Superior temporal gyrus (tissue), 1 donor: ENCODE measurements around the gene GPR152.

ENCODE experiments used
- DNase-seq: peaks from one replicate; pipeline ENCODE4 v3.0.0-alpha.2; 2016; ENCODE audit errors: extremely low spot score

GPR152 gene

DNA sequence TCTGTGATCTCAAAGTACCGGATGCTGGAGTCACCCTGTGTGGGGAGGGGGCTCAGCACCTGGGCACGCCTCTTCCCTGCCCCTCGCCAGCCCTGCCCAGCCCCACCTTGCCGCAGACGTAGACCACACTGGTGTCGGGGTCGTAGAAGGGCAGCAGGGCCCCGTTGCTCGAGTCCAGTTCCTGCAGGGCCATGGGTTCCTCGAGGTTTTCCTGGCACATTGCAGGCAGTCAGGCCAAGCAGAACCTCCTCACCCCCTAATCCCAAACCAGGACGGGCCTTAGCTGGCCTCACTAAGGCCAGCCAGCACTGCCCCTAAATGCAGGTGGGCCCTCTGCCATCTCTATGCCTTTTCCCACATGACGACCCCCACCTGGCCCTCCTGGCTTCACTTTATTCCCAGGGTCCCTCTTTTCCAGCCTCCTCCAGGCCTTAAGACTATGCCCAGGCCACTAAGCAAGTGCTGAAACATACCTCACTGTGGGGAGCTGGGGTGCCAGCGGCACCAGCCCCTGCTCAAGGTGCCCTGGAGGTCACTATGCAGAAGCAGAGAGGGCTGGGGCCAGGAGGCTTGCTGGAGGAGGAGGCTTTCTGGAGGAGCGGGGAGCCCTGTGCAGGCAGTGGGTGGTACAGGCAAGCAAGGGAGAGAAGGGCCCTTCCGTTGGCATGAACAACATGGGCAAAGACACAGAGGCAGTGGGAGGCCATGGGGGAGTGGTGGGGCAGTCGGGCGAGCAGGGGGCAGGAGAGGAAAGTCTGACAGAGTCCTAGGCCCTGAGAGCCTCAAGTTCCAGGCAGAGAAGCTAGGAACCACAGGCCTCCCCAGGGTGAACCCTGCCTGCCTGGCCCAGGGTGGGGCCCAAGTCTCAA, 12.1 kb downstream of the GPR152 start:
- DNase-seq, result no peak

DNA sequence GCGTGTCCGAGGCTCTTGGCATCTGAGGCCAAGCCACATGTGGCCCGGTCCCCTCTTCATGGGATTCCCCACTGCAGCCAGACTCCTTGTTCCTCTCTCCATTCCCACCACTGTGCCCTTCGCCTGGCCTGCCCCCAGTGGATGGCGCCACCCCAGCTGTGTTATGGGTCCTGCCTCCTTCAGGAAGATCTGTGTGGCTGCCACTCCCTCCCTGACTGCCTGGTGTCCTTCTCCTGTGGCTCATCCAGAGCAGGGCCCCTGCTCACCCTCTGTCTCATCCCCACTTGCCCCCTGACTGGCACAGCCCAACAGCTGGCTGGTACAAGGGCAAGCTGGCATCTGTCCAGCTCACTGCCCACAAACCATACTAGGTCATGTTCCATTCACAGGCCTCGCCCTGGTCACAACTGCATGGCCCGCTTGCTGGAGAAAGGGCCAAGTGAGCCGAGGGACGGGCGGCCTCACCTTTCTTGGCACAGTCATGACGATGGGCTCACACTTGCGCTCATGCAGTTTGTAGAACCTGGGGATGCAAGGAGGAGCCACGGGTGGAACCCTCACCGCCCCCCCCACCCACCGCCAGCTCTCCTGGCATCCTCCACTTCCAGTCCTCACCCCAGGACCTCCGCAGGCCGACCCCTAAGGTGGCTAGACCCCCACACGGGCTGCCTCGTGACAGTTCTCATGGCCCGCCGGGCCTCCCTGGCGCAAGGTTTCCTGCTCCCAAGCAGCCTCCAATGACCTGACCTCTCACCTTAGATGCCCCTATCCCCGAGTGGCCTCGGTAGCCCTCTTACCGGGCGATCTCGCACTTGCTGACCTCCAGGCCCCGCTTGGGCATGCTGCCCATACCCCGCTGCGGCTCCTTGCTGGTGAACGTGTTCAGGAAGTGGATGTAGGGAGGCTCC, 13.0 kb downstream of the GPR152 start:
- DNase-seq, result no peak

DNA sequence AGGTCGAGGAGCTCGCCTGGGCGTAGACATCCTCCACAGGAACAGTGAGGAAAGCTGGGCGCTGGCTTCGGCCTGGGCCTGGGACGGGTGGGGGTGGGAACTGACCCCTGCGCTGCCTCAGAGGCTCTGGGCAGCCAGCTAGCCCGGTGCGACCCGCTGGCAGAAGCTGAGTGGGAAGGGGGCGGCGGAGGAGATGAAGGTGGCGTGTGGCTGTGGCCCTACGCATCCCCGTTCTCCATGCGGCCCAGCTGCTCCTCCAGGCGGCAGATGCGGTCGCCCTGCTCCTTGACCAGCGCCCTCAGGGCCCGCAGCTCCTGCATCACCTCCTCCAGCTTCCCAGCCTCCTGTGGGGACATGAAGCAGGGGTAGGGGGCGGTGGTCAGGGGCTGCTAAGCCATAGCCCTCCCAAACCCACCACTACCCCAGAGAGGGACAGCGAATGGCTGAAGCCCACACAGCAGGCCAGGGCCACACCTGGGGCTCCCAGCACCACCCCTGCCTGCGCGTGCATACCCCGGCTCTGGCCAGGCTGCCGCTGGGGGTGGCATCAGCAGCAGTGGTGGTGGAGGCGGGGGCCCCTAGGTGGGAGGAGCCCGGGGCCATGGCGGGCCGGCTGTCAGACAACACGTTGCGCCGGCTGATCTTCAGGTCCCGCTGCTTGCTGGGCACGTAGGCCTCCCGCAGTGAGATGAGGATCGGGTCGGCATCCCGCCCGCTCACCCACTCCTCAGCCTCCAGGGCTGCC, 14.2 kb downstream of the GPR152 start:
- no peak for DNase-seq

DNA sequence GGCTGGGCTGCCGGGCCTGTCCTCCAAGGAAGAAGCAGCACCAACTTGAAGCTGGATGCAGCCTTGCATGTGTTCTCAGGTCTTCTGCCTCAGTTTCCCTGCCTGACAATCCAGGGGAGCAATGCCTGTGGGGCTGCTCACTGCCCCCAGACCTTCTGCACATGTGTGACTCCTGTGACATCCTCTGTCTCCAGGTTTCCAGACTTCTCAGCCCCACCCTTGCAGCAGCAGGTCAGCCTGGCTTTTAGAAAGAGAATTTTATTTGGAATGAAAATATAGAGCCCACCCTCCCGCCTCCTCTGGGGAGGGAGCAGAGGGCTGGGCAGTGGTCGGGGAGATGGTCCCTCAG, 14.7 kb downstream of the GPR152 start:
- DNase-seq, result no peak

DNA sequence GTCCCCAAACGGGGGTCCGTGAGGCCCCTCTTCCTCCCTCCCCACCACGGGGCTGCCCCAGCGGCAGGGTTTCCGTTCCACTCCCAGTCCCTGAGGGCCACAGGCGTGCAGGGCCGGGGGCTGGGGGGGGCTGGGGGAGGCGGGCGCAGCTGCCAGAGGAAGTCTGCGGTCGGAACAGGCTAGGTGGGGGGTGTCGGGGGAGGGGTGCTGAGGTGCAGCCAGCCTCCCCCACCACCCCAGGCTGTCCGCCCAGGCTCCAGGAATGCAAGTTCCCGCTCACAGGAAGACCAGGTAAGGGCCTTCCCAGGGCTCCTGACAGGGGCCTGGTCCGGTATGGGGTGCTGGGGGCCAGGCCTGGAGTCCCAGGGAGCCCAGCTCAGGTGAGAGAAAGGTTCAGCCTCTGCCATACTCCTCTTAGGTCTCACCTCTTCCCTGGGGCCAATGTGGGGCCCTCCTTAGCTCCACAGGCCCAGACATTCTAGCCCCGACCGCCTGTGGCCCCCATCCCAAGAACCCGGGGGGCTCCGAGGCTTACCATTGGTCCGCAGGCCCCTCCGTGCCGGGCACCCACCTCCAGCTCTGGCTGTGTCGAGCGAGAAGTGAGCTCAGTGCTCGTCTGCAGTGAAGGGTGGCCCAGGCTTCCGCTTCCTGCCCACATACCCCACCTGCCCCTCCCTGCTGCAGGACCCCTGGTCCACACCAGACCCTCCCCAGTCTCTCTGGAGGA, 15.3 kb downstream of the GPR152 start, which contains the start of gene PTPRCAP:
TSS of gene PTPRCAP (minus strand) at position 601 of the 727 bp plus-strand sequence. CDS start at position 538, 63 bp downstream.
- DNase-seq, result no peak

DNA sequence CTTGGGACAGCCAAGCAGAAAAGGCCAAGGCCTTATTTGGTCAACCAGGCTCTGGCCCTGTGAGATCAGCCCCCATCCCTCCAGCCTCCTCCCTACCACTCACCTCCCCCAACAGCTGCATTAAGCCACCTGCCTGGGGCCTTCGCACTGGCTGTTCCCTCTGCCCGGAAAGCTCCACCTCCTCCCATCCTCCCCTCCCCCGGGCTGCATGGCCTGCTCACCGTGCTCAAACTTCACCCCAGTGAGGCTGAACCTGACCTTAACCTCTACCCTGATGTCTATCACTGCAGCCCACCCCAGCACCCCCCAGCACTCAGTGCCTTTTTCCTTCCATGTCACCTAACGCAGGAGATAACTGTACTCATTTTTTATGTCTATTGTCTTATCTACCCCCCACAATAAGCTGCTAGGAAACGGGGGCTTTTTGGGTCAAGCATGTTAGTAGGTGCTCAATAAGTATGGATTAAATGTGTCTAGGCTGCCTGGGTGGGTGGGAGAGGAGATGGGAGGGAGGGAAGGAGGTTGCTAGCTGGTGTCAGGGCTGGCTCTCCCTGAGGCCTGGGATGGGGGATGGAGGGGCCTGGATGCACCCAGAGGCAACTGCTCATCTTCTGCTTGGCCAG, 16.0 kb downstream of the GPR152 start:
- no peak for DNase-seq

DNA sequence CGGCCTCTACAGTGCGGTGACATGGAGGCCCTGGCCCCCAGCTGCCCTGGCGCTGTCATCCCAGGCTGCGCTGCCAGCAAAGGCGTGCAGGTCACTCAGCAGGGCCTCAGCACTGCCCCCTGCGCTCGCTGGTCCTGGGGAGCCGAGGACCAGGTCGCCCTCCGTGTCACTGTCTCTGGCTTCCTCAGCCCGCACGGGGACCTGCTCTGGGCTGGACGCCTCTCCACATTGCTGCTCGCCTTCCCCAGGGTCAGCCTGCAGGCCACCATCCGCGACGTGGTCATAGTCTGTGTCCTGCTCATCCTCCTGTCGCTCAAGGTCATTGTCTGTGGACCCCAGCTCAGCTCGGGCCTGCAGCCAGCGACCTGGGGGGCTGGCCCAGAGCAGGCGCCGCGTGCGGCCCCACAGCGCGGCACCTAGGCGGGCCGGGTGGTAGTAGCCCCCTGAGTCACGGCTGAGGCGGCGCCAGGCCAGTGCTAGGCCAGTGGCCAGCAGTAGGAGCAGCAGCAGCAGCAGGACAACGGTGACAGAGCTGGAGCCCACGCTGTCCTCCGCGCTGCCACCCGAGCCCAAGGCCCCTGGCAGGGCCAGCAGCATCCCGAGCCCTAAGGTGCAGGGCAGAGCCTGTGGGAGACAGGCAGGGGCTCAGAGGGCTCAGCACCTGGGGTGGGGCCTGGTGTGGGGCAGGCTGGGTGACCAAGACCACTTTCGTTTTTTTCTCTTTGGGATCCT, 16.6 kb downstream of the GPR152 start:
- no peak for DNase-seq

DNA sequence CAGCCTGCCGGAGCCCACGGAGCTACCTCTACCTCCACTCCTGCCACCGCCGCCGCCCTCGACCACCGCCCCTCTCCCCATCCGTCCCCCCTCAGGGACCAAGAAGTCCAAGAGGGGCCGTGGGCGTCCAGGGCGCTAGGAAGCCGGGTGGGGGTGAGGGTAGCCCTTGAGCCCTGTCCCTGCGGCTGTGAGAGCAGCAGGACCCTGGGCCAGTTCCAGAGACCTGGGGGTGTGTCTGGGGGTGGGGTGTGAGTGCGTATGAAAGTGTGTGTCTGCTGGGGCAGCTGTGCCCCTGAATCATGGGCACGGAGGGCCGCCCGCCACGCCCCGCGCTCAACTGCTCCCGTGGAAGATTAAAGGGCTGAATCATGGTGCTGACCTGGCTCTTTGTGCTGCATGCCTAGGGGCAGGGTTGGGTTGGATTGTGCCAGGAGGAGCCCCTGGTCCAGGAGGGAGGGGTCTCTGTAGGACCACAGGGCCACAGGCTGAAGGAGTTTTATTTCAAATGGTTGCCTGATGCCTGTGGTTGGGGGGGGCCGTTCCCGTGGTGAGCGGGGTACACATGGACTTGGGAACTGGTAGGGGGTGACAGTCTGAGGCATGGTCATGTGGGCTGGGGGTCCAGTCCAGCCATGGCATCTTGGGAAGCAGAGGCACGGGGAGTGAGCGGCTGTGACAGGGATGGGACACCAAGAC, 17.4 kb downstream of the GPR152 start:
- DNase-seq, result no peak

DNA sequence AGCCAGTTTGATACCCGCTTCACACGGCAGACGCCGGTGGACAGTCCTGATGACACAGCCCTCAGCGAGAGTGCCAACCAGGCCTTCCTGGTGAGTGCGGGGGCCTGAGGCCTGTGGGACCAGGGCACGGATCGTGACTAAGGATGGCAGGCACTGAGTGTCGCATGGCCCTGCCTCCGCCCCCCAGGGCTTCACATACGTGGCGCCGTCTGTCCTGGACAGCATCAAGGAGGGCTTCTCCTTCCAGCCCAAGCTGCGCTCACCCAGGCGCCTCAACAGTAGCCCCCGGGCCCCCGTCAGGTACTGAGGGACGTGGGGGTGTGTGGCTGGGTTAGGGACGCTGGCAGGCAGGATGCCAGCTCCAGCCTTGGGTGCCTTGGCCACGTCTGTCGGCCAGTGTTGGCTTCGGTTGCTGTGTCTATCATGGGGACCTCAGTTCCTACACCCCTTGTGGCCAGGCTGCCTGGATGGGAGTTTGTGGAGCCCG, 18.1 kb downstream of the GPR152 start:
- DNase-seq, result no peak

DNA sequence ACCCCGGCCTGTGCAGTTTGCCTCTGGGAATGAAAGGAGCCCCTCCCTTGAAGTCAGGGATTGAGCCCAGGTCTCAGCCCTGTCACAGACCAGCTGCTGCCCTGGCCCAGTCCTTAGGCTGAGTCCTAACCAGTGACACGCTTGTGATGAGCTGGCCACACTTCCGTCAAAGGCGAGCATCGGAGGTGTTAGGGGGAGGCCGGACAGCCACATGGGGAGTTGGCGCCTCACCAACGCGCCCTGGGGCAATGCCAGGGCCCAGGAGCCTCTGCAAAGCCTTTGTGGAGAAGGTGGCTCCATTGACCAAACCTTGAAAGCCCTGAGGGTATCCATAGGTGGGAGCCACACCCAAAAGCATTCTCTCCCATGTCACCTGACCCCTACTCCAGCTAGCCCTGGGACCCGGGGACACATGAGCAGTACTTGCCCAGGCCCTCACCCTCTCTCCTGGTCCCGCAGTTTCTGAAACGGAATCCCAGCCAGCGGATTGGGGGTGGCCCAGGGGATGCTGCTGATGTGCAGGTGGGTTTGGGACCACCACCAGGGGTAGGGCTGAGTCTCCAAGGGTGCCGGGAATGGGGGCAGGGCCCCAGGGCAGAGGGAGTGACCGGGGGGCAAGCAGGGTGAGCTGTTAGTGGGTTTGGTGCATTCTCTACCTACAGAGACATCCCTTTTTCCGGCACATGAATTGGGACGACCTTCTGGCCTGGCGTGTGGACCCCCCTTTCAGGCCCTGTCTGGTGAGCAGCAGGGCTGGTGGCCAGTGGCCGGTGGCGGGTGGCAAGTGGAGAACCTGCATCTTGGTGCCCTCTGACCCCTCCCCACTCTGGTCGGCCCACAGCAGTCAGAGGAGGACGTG, 18.8 kb downstream of the GPR152 start:
- DNase-seq, result no peak

DNA sequence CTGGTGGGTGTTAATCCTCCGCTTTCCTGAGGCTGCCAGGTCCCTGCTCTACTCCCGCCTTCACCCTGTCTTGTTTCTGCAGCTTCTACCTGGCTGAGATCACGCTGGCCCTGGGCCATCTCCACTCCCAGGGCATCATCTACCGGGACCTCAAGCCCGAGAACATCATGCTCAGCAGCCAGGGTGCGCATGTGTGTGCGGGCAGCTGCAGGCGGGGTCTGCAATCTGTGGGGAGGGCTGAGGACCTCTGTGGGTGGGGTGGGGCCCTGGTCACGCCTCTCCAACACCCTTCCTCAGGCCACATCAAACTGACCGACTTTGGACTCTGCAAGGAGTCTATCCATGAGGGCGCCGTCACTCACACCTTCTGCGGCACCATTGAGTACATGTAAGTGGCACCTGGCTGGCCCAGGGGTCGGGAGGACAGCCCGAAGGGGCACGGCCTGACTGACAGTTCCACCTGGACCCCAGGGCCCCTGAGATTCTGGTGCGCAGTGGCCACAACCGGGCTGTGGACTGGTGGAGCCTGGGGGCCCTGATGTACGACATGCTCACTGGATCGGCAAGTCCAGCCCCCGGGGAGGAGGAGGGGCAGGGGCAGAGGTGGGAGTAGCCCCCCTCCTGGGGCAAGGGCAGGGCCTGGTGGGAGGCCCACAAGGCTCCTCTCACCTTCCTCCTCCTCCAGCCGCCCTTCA, 19.7 kb downstream of the GPR152 start:
- DNase-seq, result no peak

DNA sequence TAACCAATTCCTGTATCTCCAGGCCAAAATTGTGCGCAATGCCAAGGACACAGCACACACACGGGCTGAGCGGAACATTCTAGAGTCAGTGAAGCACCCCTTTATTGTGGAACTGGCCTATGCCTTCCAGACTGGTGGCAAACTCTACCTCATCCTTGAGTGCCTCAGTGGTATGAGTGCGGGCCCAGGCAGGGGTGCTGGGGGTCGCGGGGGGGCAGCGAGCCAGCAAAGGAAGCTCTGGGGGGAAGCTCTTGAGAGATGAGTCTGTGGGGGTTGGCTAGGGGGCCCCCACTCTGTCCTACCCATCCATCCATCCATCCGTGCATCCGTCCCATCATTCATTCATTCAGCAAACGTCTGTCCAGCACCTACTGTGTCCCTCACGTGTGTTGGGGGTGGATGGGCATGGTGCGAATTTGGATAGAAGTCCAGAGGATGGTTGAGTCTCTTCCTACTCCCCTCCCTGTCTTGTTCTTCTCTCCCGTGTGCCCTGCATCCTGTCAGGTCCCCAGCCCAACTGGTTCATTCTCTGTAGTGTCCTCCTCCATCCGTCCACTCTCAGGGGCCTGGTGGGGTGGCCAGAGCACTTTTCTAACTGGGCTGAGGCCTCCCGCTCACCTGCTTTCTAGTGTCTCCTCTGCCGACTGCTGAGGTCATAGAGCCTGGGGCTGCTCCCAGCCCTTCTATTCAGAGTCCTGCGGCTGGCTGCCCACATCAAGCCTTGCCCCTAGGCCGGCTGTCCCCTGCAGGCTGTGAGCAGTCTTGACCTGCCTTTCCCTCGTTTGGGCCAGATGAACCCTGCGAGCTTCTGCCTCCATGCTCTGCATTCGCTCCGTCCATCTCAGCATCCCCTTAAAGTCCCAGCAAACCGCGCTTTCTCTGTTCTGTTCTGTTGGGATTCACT, 20.9 kb downstream of the GPR152 start:
- no peak for DNase-seq

DNA sequence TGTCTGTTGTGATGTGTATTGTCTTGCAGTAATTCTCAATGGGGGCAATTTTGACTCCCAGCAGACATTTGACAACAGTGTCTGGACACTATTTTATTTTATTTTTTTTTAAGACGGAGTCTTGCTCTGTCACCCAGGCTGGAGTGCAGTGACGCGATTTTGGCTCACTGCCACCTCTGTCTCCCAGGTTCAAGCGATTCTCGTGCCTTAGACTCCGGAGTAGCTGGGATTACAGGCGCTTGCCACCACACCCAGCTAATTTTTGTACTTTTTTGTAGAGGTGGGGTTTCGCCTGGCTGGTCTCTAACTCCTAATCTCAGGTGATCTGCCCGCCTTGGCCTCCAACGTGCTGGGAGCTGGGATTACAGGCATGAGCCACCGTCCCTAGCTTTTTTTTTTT, 22.8 kb downstream of the GPR152 start:
- DNase-seq, result no peak

DNA sequence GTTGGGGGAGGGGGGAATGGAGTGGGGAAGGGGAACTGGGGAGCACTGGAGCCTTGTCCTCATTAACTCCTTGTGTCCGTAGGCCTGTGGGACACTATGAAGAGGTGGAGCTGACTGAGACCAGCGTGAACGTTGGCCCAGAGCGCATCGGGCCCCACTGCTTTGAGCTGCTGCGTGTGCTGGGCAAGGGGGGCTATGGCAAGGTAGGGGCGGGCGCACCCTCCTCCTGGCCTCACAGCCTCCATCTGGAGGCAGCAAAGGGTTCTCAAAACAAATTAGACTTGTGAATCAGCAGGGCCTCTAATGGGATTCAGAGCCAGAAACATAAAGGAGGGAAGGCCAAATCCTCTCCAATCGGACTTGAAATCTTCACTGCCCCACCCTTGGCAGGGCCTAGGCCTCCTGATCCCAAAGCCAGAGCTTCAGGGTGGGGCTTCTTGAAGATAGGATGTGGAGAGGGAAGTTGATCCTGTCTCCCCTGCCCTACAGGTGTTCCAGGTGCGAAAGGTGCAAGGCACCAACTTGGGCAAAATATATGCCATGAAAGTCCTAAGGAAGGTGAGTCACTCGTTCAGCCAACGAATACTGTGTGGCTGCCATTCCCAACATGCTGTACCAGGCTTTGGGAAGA, 23.4 kb downstream of the GPR152 start:
- no peak for DNase-seq

DNA sequence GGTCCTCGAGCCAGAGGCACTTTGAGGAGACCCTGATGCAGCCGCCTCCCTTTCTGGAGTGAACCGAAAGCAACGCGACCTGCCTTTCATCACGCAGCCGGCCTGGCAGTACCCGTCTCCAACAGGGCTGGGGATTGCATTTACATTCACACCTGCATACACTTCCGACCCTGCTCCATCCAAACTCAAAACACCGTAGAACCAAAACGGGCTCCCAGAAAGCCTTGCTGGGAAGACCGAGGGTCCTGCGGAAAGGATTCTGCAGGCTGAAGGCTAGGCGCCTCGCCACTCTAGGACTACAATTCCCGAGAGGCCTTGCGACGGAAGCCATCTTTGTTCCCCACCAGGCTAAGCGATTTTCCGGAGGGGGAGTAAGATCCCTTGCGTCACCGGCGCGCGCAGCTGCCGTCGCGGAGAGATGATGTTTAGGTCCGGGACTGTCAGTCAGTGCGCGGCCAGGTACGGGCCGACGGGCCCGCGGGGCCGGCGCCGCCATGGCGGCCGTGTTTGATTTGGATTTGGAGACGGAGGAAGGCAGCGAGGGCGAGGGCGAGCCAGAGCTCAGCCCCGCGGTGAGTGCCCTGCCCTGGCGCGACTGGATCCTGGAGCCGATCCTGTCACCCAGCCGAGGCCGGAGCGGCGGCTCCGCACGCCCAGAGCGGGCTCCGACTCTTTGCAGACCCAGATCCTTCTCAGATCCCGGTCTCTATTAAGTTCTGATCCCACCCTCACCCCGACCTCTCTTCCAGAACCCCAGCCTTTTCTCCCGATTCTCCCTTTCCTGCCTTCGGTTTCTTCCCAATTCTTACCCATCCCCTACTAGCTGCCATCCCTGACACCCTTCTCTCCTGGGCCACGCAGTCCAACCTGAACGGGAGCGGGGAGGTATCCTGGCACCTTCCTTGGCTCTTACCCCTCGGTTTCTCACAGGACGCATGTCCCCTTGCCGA, 24.2 kb downstream of the GPR152 start, which contains the start of gene RPS6KB2:
TSS of gene RPS6KB2 (plus strand) at position 443 of the 950 bp plus-strand sequence. CDS start at position 495, 52 bp downstream.
- DNase-seq, result peak; percentile 100
